NCI-H2107 treated with DMSO at 0.1 percent for 48 hours (cell line): ENCODE data around the gene E2F7.
A peak's percentile ranks its signal among the peaks of the same experiment; 100 is the strongest.
"Not testable (repeated sequence)": the region's sequence is repeated elsewhere in the genome, so short reads cannot be mapped to it uniquely, and the experiment has no call there.

Experiments
- DNase-seq: peaks from one replicate; lab custom pipeline; 2025; ENCODE audit not compliant: unreplicated experiment; lab: John Stamatoyannopoulos, UW

E2F7 gene

GRCh38 chr12:77065361-77066204 is at the start of gene E2F7:
Gene E2F7 (minus strand): TSS chr12:77065569. CDS start chr12:77064635, 934 bp downstream.
- DNase-seq, result peak; percentile 89

GRCh38 chr12:77113971-77114370 is 48.6 kb upstream of the E2F7 start:
- DNase-seq, result no peak

GRCh38 chr12:77108707-77109106 is 43.3 kb upstream of the E2F7 start:
- DNase-seq, result no peak

GRCh38 chr12:77107121-77107520 is 41.8 kb upstream of the E2F7 start:
- no peak for DNase-seq

GRCh38 chr12:77104792-77105191 is 39.4 kb upstream of the E2F7 start:
- no peak for DNase-seq

- no peak for DNase-seq
Observed at GRCh38 chr12:77104286-77104685, 38.9 kb upstream of the E2F7 start.

- no peak for DNase-seq
Observed at GRCh38 chr12:77102691-77103090, 37.3 kb upstream of the E2F7 start.

GRCh38 chr12:77102123-77102522 is 36.8 kb upstream of the E2F7 start:
- DNase-seq, result no peak

- no peak for DNase-seq
Observed at GRCh38 chr12:77099799-77100198, 34.4 kb upstream of the E2F7 start.

GRCh38 chr12:77097846-77098245 is 32.5 kb upstream of the E2F7 start:
- DNase-seq, result no peak

- DNase-seq, result not testable (repeated sequence)
Observed at GRCh38 chr12:77092227-77092626, 26.9 kb upstream of the E2F7 start.

- DNase-seq, result no peak
Observed at GRCh38 chr12:77089686-77090220, 24.4 kb upstream of the E2F7 start.

GRCh38 chr12:77087427-77087826 is 22.1 kb upstream of the E2F7 start:
- DNase-seq, result no peak

GRCh38 chr12:77082021-77082420 is 16.7 kb upstream of the E2F7 start:
- no peak for DNase-seq

GRCh38 chr12:77079631-77080030 is 14.3 kb upstream of the E2F7 start:
- DNase-seq, result no peak

- no peak for DNase-seq
Observed at GRCh38 chr12:77078231-77078630, 12.9 kb upstream of the E2F7 start.

GRCh38 chr12:77076886-77077285 is 11.5 kb upstream of the E2F7 start:
- no peak for DNase-seq

GRCh38 chr12:77073894-77074293 is 8.5 kb upstream of the E2F7 start:
- DNase-seq, result not testable (repeated sequence)

GRCh38 chr12:77072833-77073495 is 7.6 kb upstream of the E2F7 start:
- DNase-seq, result no peak

GRCh38 chr12:77070800-77071449 is 5.6 kb upstream of the E2F7 start:
- no peak for DNase-seq

- no peak for DNase-seq
Observed at GRCh38 chr12:77070382-77070781, 5.0 kb upstream of the E2F7 start.
